ENCODE data around the gene SERPINH1.

SERPINH1 gene

DNA sequence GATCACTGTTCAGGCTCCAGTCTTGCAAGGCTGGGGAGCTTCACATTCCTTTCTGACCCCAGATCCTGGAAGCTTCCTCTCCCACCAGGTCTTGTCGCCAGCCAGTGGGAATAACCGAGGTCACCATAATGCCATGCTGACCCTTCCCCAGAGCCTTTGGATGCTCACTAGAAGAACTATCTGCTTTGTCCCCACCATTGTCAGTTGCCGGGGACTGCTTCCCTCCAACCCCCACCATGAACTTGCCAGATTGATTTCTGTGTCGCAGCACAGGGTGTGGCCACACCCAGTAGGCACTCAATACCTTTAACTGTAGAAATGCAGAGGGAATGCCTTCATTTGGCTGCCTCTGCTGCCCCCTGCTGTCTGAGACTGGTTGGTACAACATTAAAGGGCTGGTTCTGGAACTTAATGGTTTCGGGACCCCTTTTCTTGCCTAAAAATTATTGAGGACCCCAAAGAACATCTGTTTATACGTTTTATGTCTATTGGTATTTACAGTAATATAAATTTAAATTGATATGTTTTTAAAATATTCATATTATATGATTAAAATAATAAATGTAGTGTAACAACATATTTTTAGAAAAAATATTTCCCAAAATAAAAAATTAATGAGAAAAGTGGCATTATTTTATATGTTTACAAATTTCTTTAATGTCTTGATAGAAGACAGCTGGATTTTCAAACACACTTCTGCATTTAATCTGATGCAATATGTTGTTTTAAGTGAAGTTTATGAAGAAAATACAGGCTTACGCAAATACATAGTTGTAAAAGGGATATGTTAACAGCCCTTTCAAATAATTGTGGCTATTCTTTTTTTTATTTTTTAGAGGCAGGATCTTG is 29.6 kb upstream of the SERPINH1 start:
- peak; percentile 85 for FAIRE-seq
- DNase-seq (ENCODE audit: insufficient read length, low spot score): peak; percentile 82

GRCh38 chr11:75533896-75534258 is 28.2 kb upstream of the SERPINH1 start:
- DNase-seq (ENCODE audit: insufficient read length, low spot score) (no peak), FAIRE-seq (no peak)

DNA sequence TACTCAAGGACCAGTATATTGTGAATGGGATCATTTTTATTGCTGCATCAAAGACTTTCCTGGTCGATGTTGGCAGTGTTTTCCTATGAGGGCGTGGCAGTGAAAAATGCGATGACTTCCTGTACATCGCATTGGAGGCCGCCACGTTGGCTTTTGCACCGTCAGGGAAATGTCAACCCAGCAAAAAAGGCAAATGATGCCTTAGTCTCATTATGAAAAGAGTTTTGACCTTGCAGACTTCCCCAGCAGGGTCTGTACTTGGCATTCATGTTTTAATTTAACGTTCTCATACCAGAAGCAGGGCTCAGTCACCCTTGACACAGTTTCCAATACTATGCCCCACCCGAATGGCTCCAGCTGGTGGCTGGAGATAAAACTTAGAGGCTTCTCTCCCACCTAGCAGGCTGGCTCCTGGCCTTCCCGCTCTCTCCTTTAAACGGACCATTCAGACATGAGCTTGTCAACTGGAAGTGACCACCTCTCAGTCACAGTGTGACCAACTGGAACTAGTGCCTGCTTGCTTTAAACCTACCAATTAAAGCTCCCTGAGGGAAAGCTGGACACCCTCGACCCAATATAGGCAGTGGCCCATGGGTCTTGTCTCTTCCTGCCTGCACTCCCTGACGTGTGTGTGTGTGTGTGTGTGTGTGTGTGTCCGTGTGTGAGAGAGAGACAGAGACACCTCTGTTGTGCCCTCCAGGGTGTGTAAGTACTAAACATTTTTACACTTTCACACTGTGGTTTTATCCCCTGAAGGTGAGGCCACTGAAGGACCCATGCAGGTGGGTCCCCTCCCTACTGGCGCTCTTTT is 27.6 kb upstream of the SERPINH1 start:
- FAIRE-seq (no peak), DNase-seq (ENCODE audit: insufficient read length, low spot score) (no peak)

- FAIRE-seq (no peak), DNase-seq (ENCODE audit: insufficient read length, low spot score) (no peak)
These were observed 27.0 kb upstream of the SERPINH1 start for GRCh38 chr11:75535071-75535470.

DNA sequence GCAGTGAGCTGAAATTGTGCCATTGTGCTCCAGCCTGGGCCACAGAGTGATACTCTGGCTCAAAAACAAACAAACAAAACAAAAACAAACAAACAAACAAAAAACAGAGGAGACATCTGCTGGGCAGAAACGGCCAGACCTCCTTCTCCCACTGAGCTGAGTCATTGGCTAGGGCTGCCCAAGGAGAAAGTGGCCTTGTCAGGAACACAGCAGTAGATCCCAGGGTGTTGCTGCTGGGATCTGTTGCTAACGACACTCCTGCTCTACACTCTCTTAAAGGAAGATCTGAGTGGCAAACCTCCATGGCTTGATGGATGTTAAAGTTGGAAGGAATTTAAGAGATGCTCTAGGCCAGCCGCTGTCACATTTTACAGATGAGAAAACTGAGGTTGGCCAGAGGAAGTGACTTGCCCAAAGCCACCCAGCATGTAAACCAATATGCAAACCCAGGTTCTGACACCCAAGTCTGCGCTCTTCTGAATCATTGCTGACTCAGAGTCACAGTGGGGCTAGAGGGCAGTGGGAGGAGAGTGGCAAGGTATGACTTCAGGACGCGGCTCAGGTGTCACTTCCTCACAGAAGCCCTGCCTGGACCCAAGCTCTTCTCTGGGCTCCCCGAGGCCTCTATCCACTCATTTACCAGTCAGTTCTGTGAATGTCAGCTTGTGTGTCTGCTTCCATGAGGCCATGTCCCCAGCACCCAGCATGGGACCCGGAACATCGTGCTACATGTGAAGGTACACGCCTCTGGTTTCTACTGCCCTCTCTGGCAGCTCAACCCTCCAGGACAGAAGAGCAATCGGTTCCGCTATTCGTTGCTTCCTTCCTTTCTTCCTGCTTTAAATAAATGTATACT is 25.0 kb upstream of the SERPINH1 start:
- FAIRE-seq: no peak

GRCh38 chr11:75537740-75538139 is 24.3 kb upstream of the SERPINH1 start:
- DNase-seq (ENCODE audit: insufficient read length, low spot score) (no peak), FAIRE-seq (no peak)

More for the DNA sequence above, 25.0 kb upstream of the SERPINH1 start:
- no peak for DNase-seq (ENCODE audit: insufficient read length, low spot score)

DNA sequence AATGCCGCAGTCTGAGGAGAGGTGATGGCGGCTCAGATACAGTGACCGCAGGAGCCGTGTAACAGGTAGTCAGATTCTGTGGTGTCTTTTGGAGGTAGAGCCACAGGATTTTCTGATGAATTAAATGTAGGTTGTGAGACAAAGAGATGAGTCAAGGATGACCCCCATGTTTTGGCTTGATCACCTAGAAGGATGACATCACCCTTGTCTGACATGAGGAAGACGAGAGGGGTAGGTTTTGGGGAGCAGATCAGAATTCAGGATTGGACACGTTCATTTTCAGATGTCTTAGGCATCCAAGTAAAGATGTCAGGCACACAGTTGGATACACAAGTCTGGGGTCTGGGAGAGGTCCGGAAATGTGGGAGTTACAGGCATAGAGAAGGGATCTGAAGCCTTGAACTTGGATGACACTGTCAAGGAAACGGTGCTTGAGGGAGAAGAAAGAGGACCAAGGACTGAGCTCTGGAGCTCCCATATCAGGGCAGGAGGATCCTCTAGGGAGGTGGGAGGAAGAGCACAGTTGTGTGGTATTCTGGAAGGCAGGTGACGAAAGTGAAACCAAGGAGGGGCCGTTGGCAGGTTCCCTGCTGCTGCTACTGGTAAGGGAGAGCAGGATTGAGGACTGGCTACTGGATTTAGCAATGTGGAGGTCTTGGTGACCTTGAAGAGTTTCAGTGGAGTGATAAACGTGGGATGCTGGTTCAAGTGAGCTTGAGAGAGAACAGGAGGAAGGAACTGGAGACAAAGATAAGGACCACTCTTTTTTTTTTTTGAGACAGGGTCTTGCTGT is 23.7 kb upstream of the SERPINH1 start:
- FAIRE-seq: no peak
- no peak for DNase-seq (ENCODE audit: insufficient read length, low spot score)

GRCh38 chr11:75539459-75540334 is 22.4 kb upstream of the SERPINH1 start:
- DNase-seq (ENCODE audit: insufficient read length, low spot score) (no peak), FAIRE-seq (no peak)

DNA sequence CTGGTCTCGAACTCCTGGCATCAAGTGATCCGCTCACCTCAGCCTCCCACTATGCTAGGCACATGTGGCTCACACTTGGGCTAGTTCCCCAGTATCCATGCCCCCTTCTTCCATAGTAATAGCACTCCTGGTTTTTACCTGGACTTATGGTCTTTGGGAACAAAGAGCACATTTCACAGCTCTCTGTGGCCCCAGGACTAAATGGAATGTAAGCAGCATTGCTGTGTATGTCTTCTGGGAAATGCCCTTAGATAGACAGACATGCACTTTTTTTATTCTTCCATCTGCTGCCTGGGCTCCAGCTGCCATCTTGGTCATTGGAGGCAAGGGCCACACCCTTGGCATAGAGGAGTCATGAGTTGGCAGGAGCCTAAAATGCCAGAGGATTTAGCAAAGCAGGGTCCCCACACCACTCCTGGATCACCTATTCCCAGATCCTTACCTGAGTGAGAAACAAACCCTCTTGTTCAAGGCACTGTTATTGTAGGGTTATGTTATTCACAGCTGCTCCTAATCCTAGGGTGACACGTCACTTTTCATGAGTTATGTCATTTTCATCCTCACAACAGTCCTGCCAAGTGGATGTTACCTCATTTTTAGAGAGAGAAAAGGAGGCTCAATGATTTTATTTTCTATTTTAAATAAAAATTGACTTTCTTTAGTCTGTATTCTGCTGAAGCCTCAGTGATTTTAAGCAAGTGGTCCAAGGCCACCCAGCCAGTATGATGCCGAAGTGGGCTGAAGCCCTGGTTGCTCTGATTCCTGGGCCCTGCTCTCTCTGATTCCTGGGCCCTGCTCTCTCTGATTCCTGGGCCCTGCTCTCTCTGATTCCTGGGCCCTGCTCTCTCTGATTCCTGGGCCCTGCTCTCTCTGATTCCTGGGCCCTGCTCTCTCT is 20.6 kb upstream of the SERPINH1 start:
- no peak for FAIRE-seq
- no peak for DNase-seq (ENCODE audit: insufficient read length, low spot score)

DNA sequence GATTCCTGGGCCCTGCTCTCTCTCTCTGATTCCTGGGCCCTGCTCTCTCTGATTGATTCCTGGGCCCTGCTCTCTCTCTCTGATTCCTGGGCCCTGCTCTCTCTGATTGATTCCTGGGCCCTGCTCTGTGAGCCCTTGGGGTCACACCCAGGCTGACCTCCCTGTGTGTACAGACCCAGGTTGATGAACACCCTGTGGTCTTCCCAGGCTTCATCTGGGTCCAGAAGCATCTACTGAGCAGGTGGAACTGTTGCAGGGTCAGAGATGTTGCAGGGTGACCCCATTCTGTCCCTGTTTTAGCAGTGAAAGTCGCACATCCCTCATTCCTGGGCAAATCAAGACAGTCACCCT is 20.0 kb upstream of the SERPINH1 start:
- FAIRE-seq (no peak), DNase-seq (ENCODE audit: insufficient read length, low spot score) (no peak)

DNA sequence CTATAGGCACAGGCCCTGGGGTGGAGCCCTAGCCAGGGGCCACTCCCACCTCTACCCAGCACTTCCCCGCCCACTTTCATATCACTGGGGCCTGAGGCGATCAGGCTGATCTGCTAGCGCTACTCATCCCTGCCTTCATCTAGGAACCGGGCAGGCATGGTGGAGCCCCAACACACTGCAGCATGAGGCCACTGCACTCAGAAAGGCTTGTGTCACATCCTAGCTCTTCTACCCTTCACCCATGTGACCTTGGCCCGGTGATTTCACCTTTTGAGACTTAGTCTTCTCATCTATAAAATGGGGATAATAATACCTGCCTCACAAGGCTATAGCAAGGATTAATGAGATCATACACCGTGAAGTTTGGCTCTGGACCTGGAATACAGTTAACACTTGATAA is 18.2 kb upstream of the SERPINH1 start:
- FAIRE-seq (no peak), DNase-seq (ENCODE audit: insufficient read length, low spot score) (no peak)

- DNase-seq (ENCODE audit: insufficient read length, low spot score) (no peak), FAIRE-seq (no peak)
These were observed 14.9 kb upstream of the SERPINH1 start for GRCh38 chr11:75547177-75547576.

- DNase-seq (ENCODE audit: insufficient read length, low spot score) (peak; percentile 94), FAIRE-seq (no peak)
These were observed 14.4 kb upstream of the SERPINH1 start for GRCh38 chr11:75547617-75548058.

- no peak for FAIRE-seq
- no peak for DNase-seq (ENCODE audit: insufficient read length, low spot score)
These were observed 13.3 kb upstream of the SERPINH1 start for GRCh38 chr11:75548595-75549272.

- FAIRE-seq: no peak
- no peak for DNase-seq (ENCODE audit: insufficient read length, low spot score)
These were observed 12.6 kb upstream of the SERPINH1 start for GRCh38 chr11:75549370-75549958.

GRCh38 chr11:75553182-75553581 is 8.9 kb upstream of the SERPINH1 start:
- no peak for DNase-seq (ENCODE audit: insufficient read length, low spot score)
- no peak for FAIRE-seq

DNA sequence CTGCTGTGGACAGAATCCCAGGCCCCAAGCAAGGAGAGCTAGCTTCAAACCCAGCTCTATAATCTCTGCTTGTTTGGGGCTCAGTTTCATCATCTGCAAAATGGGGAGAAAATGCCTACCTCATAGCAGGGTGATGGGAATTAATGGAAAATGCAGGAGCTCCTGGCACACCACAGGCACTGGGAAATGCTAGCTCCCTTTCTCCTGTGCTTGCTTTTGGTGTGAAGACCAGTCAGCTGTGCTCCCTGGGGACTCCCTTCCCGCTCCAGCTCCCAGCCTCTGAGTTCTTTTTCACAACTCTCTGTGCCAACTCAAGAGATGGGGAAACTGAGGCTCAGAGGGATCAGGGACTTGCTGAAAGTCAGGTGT is 8.2 kb upstream of the SERPINH1 start:
- FAIRE-seq: no peak
- no peak for DNase-seq (ENCODE audit: insufficient read length, low spot score)

All from HTR-8/SVneo (cell line).